Tibial nerve (tissue), 4 donors: ENCODE measurements around the gene SLC22A12. TPM values are rescaled to one million over a fixed set of nuclear protein-coding genes. Genes with fewer than 3 reads are reported as not detected.

ENCODE experiments used
- DNase-seq, 2 donors: peaks; one replicate each; pipeline ENCODE4 v3.0.0-alpha.2; 2019; ENCODE audit warnings: low spot score in 2 of 2
- H3K27ac ChIP-seq, 4 donors: fragments of 200-600 bp; sonication (generic) in 3 of 4; one replicate each; pipeline ENCODE4 v1.5.1; 2017 to 2019; ENCODE audit warnings: mild to moderate bottlenecking in 1 of 4
- H3K27me3 ChIP-seq, 2 donors: fragments of 200-600 bp; sonication (generic) in 1 of 2; one replicate each; pipeline versions ENCODE4 v1.5.1 to v1.6.0; 2017 to 2019
- H3K36me3 ChIP-seq, 3 donors: fragments of 200-600 bp; sonication (generic); one replicate each; pipeline ENCODE4 v1.5.1; 2018 to 2019
- H3K4me1 ChIP-seq, 4 donors: fragments of 200-600 bp; sonication (generic) in 3 of 4; one replicate each; pipeline ENCODE4 v1.5.1; 2017 to 2019
- H3K4me3 ChIP-seq, 4 donors: fragments of 200-600 bp; sonication (generic) in 3 of 4; one replicate each; pipeline ENCODE4 v1.5.1; 2017 to 2019; ENCODE audit warnings: mild to moderate bottlenecking in 1 of 4, moderate library complexity in 1 of 4
- H3K9me3 ChIP-seq, 4 donors: fragments of 200-600 bp; sonication (generic) in 3 of 4; one replicate each; pipeline ENCODE4 v1.5.1; 2017 to 2019
- CTCF ChIP-seq, 5 experiments: fragments of 200-600 bp in 3 of 5; fragments of 450-650 bp in 2 of 5; sonication (generic) in 3 of 5; IDR thresholded peaks; one replicate each; pipeline ENCODE4 v1.5.1; 2016 to 2019; ENCODE audit warnings: antibody characterized with exemption in 5 of 5, mild to moderate bottlenecking in 3 of 5, moderate library complexity in 2 of 5
- EP300 ChIP-seq, 2 donors: sonication (generic); formaldehyde crosslinking; IDR thresholded peaks; one replicate each; pipeline ENCODE4 v1.6.1; 2017; ENCODE audit warnings: antibody characterized with exemption in 2 of 2, mild to moderate bottlenecking in 1 of 2
- POLR2A ChIP-seq, 2 donors: fragments of 450-650 bp; IDR thresholded peaks; one replicate each; pipeline ENCODE4 v1.6.1; 2017; ENCODE audit warnings: antibody characterized with exemption in 2 of 2, mild to moderate bottlenecking in 2 of 2, moderate library complexity in 2 of 2
- WGBS, 2 donors: methylation state at CpG; one replicate each; pipeline ENCODE4 v1.1.5; 2018; 5-methylcytosine and 5-hydroxymethylcytosine counted together
- total RNA-seq, 4 donors: library from RNA; depleted of rRNA; stranded (reverse); fragments of >200 nt; gene quantifications; one replicate each; pipeline ENCODE4 v1.1.0, GENCODE V29; 2016

The SLC22A12 gene
- total RNA-seq, 4 donors from 2014 or later: 0.30 TPM; not detected in 3

GRCh38 chr11:64586366-64586765 lies 4.7 kb upstream of the SLC22A12 start:
- Histone ChIP-seq H3K27me3 (no peaks in the 10 kb centered on the region), H3K36me3 (no peaks in the 10 kb centered on the region), H3K27ac (no peak overlapping the region), H3K9me3 (peaks cover 0 to 23% (median 0%) of the 10 kb centered on the region in 4 donors), H3K4me1 (no peaks in the 10 kb centered on the region), H3K4me3 (no peak overlapping the region)
- TF ChIP-seq POLR2A (IDR thresholded peaks at IDR 0.05) (no peak), CTCF (IDR thresholded peaks at IDR 0.05) (no peak), EP300 (IDR thresholded peaks at IDR 0.05) (no peak)
- DNase-seq: no peak

- TF ChIP-seq EP300 (IDR thresholded peaks at IDR 0.05) (no peak), POLR2A (IDR thresholded peaks at IDR 0.05) (no peak), CTCF (IDR thresholded peaks at IDR 0.05) (no peak)
- Histone ChIP-seq H3K36me3 (no peaks in the 10 kb centered on the region), H3K27ac (no peak overlapping the region), H3K4me3 (no peak overlapping the region), H3K4me1 (no peaks in the 10 kb centered on the region), H3K27me3 (no peaks in the 10 kb centered on the region), H3K9me3 (peaks cover 0 to 23% (median 0%) of the 10 kb centered on the region in 4 donors)
- WGBS, 2 donors: 93% methylated on average over 2 of the region's 2 CpGs
- no peak for DNase-seq
Observed at GRCh38 chr11:64588701-64589100, 2.3 kb upstream of the SLC22A12 start.

- Histone ChIP-seq H3K27me3 (no peaks in the 10 kb centered on the region), H3K9me3 (peaks cover 0 to 23% (median 0%) of the 10 kb centered on the region in 4 donors), H3K4me1 (no peaks in the 10 kb centered on the region), H3K36me3 (no peaks in the 10 kb centered on the region), H3K27ac (no peak overlapping the region), H3K4me3 (no peak overlapping the region)
- TF ChIP-seq CTCF (IDR thresholded peaks at IDR 0.05) (no peak), EP300 (IDR thresholded peaks at IDR 0.05) (no peak), POLR2A (IDR thresholded peaks at IDR 0.05) (no peak)
- WGBS, 2 donors: 64 to 86% methylated on average over 11 to 36 of the region's 36 CpGs
- no peak for DNase-seq
Observed at GRCh38 chr11:64591257-64592233, 525 bp downstream of the SLC22A12 start.

- Histone ChIP-seq H3K9me3 (peaks cover 0 to 21% (median 0%) of the 10 kb centered on the region in 4 donors), H3K27ac (no peak overlapping the region), H3K36me3 (no peaks in the 10 kb centered on the region), H3K4me1 (no peaks in the 10 kb centered on the region), H3K27me3 (no peaks in the 10 kb centered on the region), H3K4me3 (no peak overlapping the region)
- TF ChIP-seq CTCF (IDR thresholded peaks at IDR 0.05): no peak
- TF ChIP-seq POLR2A (IDR thresholded peaks at IDR 0.05): no peak
- no peak for TF ChIP-seq EP300 (IDR thresholded peaks at IDR 0.05)
- DNase-seq: no peak
- WGBS, 2 donors: 80 to 85% methylated on average over 3 of the region's 3 CpGs
Observed at GRCh38 chr11:64592234-64592615, 1.2 kb downstream of the SLC22A12 start.

GRCh38 chr11:64592656-64593055 lies 1.6 kb downstream of the SLC22A12 start:
- Histone ChIP-seq H3K4me1 (no peaks in the 10 kb centered on the region), H3K27me3 (no peaks in the 10 kb centered on the region), H3K4me3 (no peak overlapping the region), H3K36me3 (no peaks in the 10 kb centered on the region), H3K9me3 (peaks cover 0 to 17% (median 0%) of the 10 kb centered on the region in 4 donors), H3K27ac (no peak overlapping the region)
- TF ChIP-seq CTCF (IDR thresholded peaks at IDR 0.05) (no peak), EP300 (IDR thresholded peaks at IDR 0.05) (no peak), POLR2A (IDR thresholded peaks at IDR 0.05) (no peak)
- 88 to 92% methylated on average over 9 of the region's 9 CpGs for WGBS, 2 donors
- DNase-seq: no peak
